K562 (cell line): ENCODE measurements around the gene ATG13. TPM values are rescaled to one million over a fixed set of nuclear protein-coding genes. Genes with fewer than 3 reads are reported as not detected.

ENCODE experiments used
- ATAC-seq: fragments of 200-7000 bp; cut with Tn5 transposase; 3 replicates; pipeline ENCODE4 v1.9.1; 2020; ENCODE audit warnings: moderate library complexity
- BruUV-seq: library from RNA; stranded (reverse); fragments of 400-500 nt; replicated peaks from 2 replicates; lab custom pipeline; 2021; lab: Mats Ljungman, UMichigan
- CTCF ChIA-PET: fragments of 300-600 bp; formaldehyde crosslinking; extraction: SDS; loops from one replicate; lab custom pipeline; 2021; ENCODE audit warnings: low intra/inter-chr PET ratio; lab: Yijun Ruan, JAX
- POLR2A ChIA-PET: fragments of 300-600, 350-650 bp; sonication (Branson Sonifier 250); formaldehyde crosslinking; extraction: SDS; loops from one replicate; lab custom pipeline; 2021; ENCODE audit warnings: antibody characterized with exemption, inconsistent platforms; lab: Yijun Ruan, JAX
- DNase-seq, 4 experiments: peaks; one replicate each; pipeline versions ENCODE4 v3.0.0 to v3.0.0-alpha.2; 2011 to 2018; ENCODE audit warnings: low spot score in 3 of 4, mixed read lengths in 3 of 4; ENCODE audit errors: extremely low read depth in 1 of 4
- FAIRE-seq: peaks from 2 replicates; lab custom pipeline; 2011; peaks lifted over from hg19 to GRCh38; lab: Jason Lieb, UNC
- H2AFZ ChIP-seq: 2 replicates; pipeline ENCODE4 v1.6.0; 2011; ENCODE audit warnings: low read depth, low read length, control low read depth, inconsistent platforms
- H3K27ac ChIP-seq: fragments of 200-600 bp; 3 replicates; pipeline ENCODE4 v1.8.0; 2011; ENCODE audit warnings: low read depth, mild to moderate bottlenecking, control low read depth, inconsistent platforms, low read length, moderate library complexity, mixed read lengths; ENCODE audit errors: extremely low read depth
- H3K27me3 ChIP-seq, 2 experiments: fragments of 300-600 bp in 1 of 2; 2 replicates in 1 of 2; 3 replicates in 1 of 2; pipeline versions ENCODE4 v1.6.0 to v1.8.0; 2011; ENCODE audit warnings: inconsistent platforms in 2 of 2, low read length in 2 of 2, mild to moderate bottlenecking in 1 of 2, mixed read lengths in 1 of 2, moderate library complexity in 1 of 2; ENCODE audit not compliant: control insufficient read depth in 2 of 2, insufficient read depth in 2 of 2
- H3K36me3 ChIP-seq: fragments of 300-600 bp; 3 replicates; pipeline ENCODE4 v1.8.0; 2011; ENCODE audit warnings: mild to moderate bottlenecking, low read length, inconsistent platforms; ENCODE audit not compliant: control insufficient read depth, insufficient read depth
- H3K4me1 ChIP-seq, 2 experiments: fragments of 200-600 bp in 1 of 2; replicated peaks in 1 of 2; 2 replicates in 1 of 2; 3 replicates in 1 of 2; pipeline versions ENCODE4 v1.5.1 to v1.8.0; 2011; ENCODE audit warnings: inconsistent platforms in 2 of 2, low read length in 2 of 2, mild to moderate bottlenecking in 1 of 2, mixed read lengths in 1 of 2, moderate library complexity in 1 of 2; ENCODE audit not compliant: control insufficient read depth in 2 of 2, insufficient read depth in 2 of 2
- H3K4me2 ChIP-seq: 2 replicates; pipeline ENCODE4 v1.6.1; 2011; ENCODE audit warnings: low read length, control low read depth, inconsistent platforms, mixed read lengths; ENCODE audit not compliant: insufficient read depth
- H3K4me3 ChIP-seq: fragments of 200-600 bp; sonication (generic), shearing (Covaris generic); 2 replicates; pipeline ENCODE4 v1.5.1; 2016; ENCODE audit warnings: control low read depth, inconsistent platforms
- H3K79me2 ChIP-seq: fragments of 200-600 bp; 3 replicates; pipeline ENCODE4 v1.8.0; 2011; ENCODE audit warnings: low read length, inconsistent platforms; ENCODE audit not compliant: control insufficient read depth, insufficient read depth
- H3K9ac ChIP-seq, 2 experiments: 2 replicates each; pipeline versions ENCODE4 v1.6.0 to v1.6.1; 2011; ENCODE audit warnings: low read depth in 2 of 2, low read length in 2 of 2, control low read depth in 1 of 2, inconsistent platforms in 1 of 2, mild to moderate bottlenecking in 1 of 2, mixed read lengths in 1 of 2; ENCODE audit not compliant: insufficient read depth in 1 of 2
- H3K9me1 ChIP-seq: one replicate; pipeline ENCODE4 v1.6.0; 2011; ENCODE audit warnings: inconsistent platforms, mild to moderate bottlenecking, low read length, moderate library complexity; ENCODE audit not compliant: control insufficient read depth, insufficient read depth
- H3K9me3 ChIP-seq: replicated peaks from 2 replicates; pipeline ENCODE4 v1.5.1; 2011; ENCODE audit warnings: low read depth, low read length, inconsistent platforms; ENCODE audit not compliant: control insufficient read depth, insufficient read depth
- H4K20me1 ChIP-seq: replicated peaks from 2 replicates; pipeline ENCODE4 v1.6.1; 2011; ENCODE audit warnings: low read length, inconsistent platforms, mixed read lengths; ENCODE audit not compliant: control insufficient read depth, insufficient read depth
- ASH1L ChIP-seq: fragments of 450-650 bp; IDR thresholded peaks from 2 replicates; pipeline ENCODE4 v1.6.1; 2018; ENCODE audit warnings: borderline replicate concordance, mild to moderate bottlenecking, low read depth; ENCODE audit not compliant: partially characterized antibody
- BCL6 ChIP-seq: fragments of 250-450 bp; sonication (Bioruptor Pico); IDR thresholded peaks from 2 replicates; pipeline ENCODE4 v1.4.0; 2020
- BCOR ChIP-seq: fragments of 450-650 bp; IDR thresholded peaks from 2 replicates; pipeline ENCODE4 v1.6.1; 2016
- CSDE1 ChIP-seq, 2 experiments: fragments of 450-650 bp; IDR thresholded peaks; 2 replicates each; pipeline ENCODE4 v1.6.1; 2016; ENCODE audit warnings: mild to moderate bottlenecking in 1 of 2
- CTBP1 ChIP-seq: fragments of 450-650 bp; IDR thresholded peaks from 2 replicates; pipeline ENCODE4 v1.6.1; 2016; ENCODE audit warnings: borderline replicate concordance
- HDAC2 ChIP-seq: fragments of 450-650 bp; IDR thresholded peaks from 2 replicates; pipeline ENCODE4 v1.6.1; 2016; ENCODE audit warnings: mild to moderate bottlenecking
- LCOR ChIP-seq: sonication (generic); formaldehyde crosslinking; IDR thresholded peaks from 2 replicates; pipeline ENCODE4 v1.8.0; 2022; ENCODE audit warnings: mild to moderate bottlenecking, missing genetic modification reagents
- POLR2AphosphoS2 ChIP-seq: IDR thresholded peaks from 2 replicates; pipeline ENCODE4 v1.6.1; 2012; ENCODE audit warnings: low read length, improper control_type of control experiment
- RFX5 ChIP-seq: IDR thresholded peaks from 2 replicates; pipeline ENCODE4 v1.6.1; 2011; ENCODE audit warnings: low read depth, mild to moderate bottlenecking, improper control_type of control experiment, low read length
- ZNF583 ChIP-seq: fragments of 250-450 bp; sonication (Bioruptor Pico); IDR thresholded peaks from 2 replicates; pipeline ENCODE4 v1.4.0; 2020
- WGBS: fragments of 100-300 bp; shearing (Covaris generic); methylation state at CpG from one replicate; pipeline ENCODE4 v1.1.6; 2016; ENCODE audit warnings: low coverage, mixed read lengths; ENCODE audit not compliant: insufficient coverage; ENCODE audit errors: missing lambda C conversion rate; 5-methylcytosine and 5-hydroxymethylcytosine counted together
- in situ Hi-C: fragments of 300-500 bp; cut with MboI; formaldehyde crosslinking; loops from 4 replicates; pipeline ENCODE4 v1.15.0; 2018; ENCODE audit warnings: inconsistent platforms, mixed read lengths
- intact Hi-C: fragments of 100-400 bp; cut with micrococcal nuclease; formaldehyde crosslinking; loops from 2 replicates; pipeline ENCODE4 v1.14.2; 2022
- polyA plus RNA-seq, 8 experiments: library from polyadenylated mRNA; depleted of rRNA in 4 of 8; stranded (reverse) in 5 of 8; unstranded in 3 of 8; fragments of >200 nt; fragmentation: Nextera tagmentation in 2 of 8; fragmentation: Illumina TruSeq in 1 of 8; extraction: Ambion mirVana in 2 of 8; extraction: Trizol in 1 of 8; gene quantifications; 2 replicates each; pipeline versions ENCODE4 v1.2.1 to v1.2.3, GENCODE V29; 2011 to 2014; ENCODE audit warnings: inconsistent platforms in 1 of 8, missing spikeins in 1 of 8
- total RNA-seq, 7 experiments: library from RNA; depleted of rRNA in 6 of 7; stranded (reverse); fragments of >200 nt in 6 of 7; fragmentation: Illumina TruSeq in 2 of 7; extraction: Trizol in 2 of 7; gene quantifications; 2 replicates each; pipeline versions ENCODE4 v1.2.1 to v1.2.3, GENCODE V29; 2011 to 2021; ENCODE audit warnings: low replicate concordance in 1 of 7

Gene ATG13
- total and polyA plus RNA-seq, 9 of the 15 experiments (the other 6 are each of a cell fraction or from before 2014, with no cell fraction given): 13.1 to 61.5 (median 36.5) TPM

- 66% methylated on average over 3 of the region's 3 CpGs for WGBS
- H2AFZ ChIP-seq: no peak overlapping the region
- FAIRE-seq: no peak
- intact Hi-C loops (no loop called here), in situ Hi-C loops (no loop called here)
- peaks cover 8% of the 10 kb centered on the region; the same call in 2 of the 3 replicates for H3K36me3 ChIP-seq
- no peak for ATAC-seq
- no peak overlapping the region for H3K4me2 ChIP-seq
- BruUV-seq: no TSS peak
- H3K27ac ChIP-seq: no peak overlapping the region
- ChIA-PET CTCF (no interaction called here), POLR2A (interaction anchor here (0.6 to 2.3 kb wide), 9 partner anchors 10 to 554 kb away, joined by 3 to 15 read pairs (median 4); no protein-coding TSS in a partner anchor)
- H3K4me1 ChIP-seq: peaks cover 5 to 10% of the 10 kb centered on the region in 2 experiments; a peak in 3 of 5 replicates
- H3K79me2 ChIP-seq: no peaks in the 10 kb centered on the region
- no peaks in the 10 kb centered on the region for H4K20me1 ChIP-seq
- no peaks in the 10 kb centered on the region for H3K27me3 ChIP-seq
- no peak overlapping the region for H3K9ac ChIP-seq
- no peaks in the 10 kb centered on the region for H3K9me1 ChIP-seq
- H3K4me3 ChIP-seq: no peak overlapping the region
- DNase-seq: no peak
- TF ChIP-seq HDAC2 (no peak), BCL6 (CRISPR knock-in tag) (no peak), ASH1L (no peak), CTBP1 (no peak), CSDE1 (IDR thresholded peaks at IDR 0.05) (no peak), LCOR (no peak), POLR2AphosphoS2 (no peak), RFX5 (no peak), ZNF583 (CRISPR knock-in tag) (no peak), BCOR (no peak)
- TF ChIP-seq, all 486 proteins: peak for 0
- H3K9me3 ChIP-seq: no peaks in the 10 kb centered on the region
These were observed 17.0 kb upstream of the ATG13 start for GRCh38 chr11:46600194-46600960.
